ENCODE results near the gene GRID1. TPM values are rescaled to one million over a fixed set of nuclear protein-coding genes. Genes with fewer than 3 reads are reported as not detected.
"Not testable (repeated sequence)": the region's sequence is repeated elsewhere in the genome, so short reads cannot be mapped to it uniquely, and the experiment has no call there.

GRID1 gene
- polyA plus RNA-seq, 1 experiment = 0.49 TPM

GRCh38 chr10:85849315-85849714, 517.3 kb downstream of the GRID1 start:
- CTCF ChIA-PET = no interaction called here
- DNase-seq (ENCODE audit: low read depth) = no peak
- no peaks in the 10 kb centered on the region for H3K36me3 ChIP-seq (ENCODE audit: control insufficient read depth, insufficient read depth, low read length)
- no peak for TF ChIP-seq CTCF (IDR thresholded peaks at IDR 0.05; ENCODE audit: insufficient read depth, low read depth, low read length)
- POLR2A ChIA-PET = no interaction called here
- H3K27me3 ChIP-seq (ENCODE audit: control insufficient read depth, insufficient read depth, low read length) = no peaks in the 10 kb centered on the region
- no peak overlapping the region for H3K4me3 ChIP-seq (ENCODE audit: low read depth, low read length)

- POLR2A ChIA-PET = no interaction called here
- H3K27me3 ChIP-seq (ENCODE audit: control insufficient read depth, insufficient read depth, low read length) = no peaks in the 10 kb centered on the region
- no peak overlapping the region for H3K4me3 ChIP-seq (ENCODE audit: low read depth, low read length)
- CTCF ChIA-PET = no interaction called here
- DNase-seq (ENCODE audit: low read depth) = no peak
- no peak for TF ChIP-seq CTCF (IDR thresholded peaks at IDR 0.05; ENCODE audit: insufficient read depth, low read depth, low read length)
- no peaks in the 10 kb centered on the region for H3K36me3 ChIP-seq (ENCODE audit: control insufficient read depth, insufficient read depth, low read length)
These were observed 517.8 kb downstream of the GRID1 start for GRCh38 chr10:85848756-85849155.

GRCh38 chr10:85847085-85847484, 519.5 kb downstream of the GRID1 start:
- ChIA-PET CTCF (interaction anchor here (1.5 kb wide), 1 partner anchor 11 kb away, joined by 4 read pairs; no protein-coding TSS in a partner anchor), POLR2A (no interaction called here)
- DNase-seq (ENCODE audit: low read depth) = no peak
- H3K4me3 ChIP-seq (ENCODE audit: low read depth, low read length) = no peak overlapping the region
- no peaks in the 10 kb centered on the region for H3K27me3 ChIP-seq (ENCODE audit: control insufficient read depth, insufficient read depth, low read length)
- H3K36me3 ChIP-seq (ENCODE audit: control insufficient read depth, insufficient read depth, low read length) = no peaks in the 10 kb centered on the region
- no peak for TF ChIP-seq CTCF (IDR thresholded peaks at IDR 0.05; ENCODE audit: insufficient read depth, low read depth, low read length)

GRCh38 chr10:85838660-85839059, 527.9 kb downstream of the GRID1 start:
- POLR2A ChIA-PET = not testable (repeated sequence)

GRCh38 chr10:85832988-85833387, 533.6 kb downstream of the GRID1 start:
- CTCF ChIA-PET = no interaction called here
- no peak for DNase-seq (ENCODE audit: low read depth)
- TF ChIP-seq CTCF (IDR thresholded peaks at IDR 0.05; ENCODE audit: insufficient read depth, low read depth, low read length) = no peak
- Histone ChIP-seq H3K36me3 (ENCODE audit: control insufficient read depth, insufficient read depth, low read length) (no peaks in the 10 kb centered on the region), H3K4me3 (ENCODE audit: low read depth, low read length) (no peak overlapping the region), H3K27me3 (ENCODE audit: control insufficient read depth, insufficient read depth, low read length) (no peaks in the 10 kb centered on the region)
- POLR2A ChIA-PET = no interaction called here

More at GRCh38 chr10:85838660-85839059, 527.9 kb downstream of the GRID1 start:
- H3K36me3 ChIP-seq (ENCODE audit: control insufficient read depth, insufficient read depth, low read length); H3K27me3 ChIP-seq (ENCODE audit: control insufficient read depth, insufficient read depth, low read length); CTCF ChIA-PET; H3K4me3 ChIP-seq (ENCODE audit: low read depth, low read length); DNase-seq (ENCODE audit: low read depth): not testable (repeated sequence)

GRCh38 chr10:85831422-85831821, 535.2 kb downstream of the GRID1 start:
- H3K27me3 ChIP-seq (ENCODE audit: control insufficient read depth, insufficient read depth, low read length) = no peaks in the 10 kb centered on the region
- ChIA-PET CTCF (no interaction called here), POLR2A (no interaction called here)
- TF ChIP-seq CTCF (IDR thresholded peaks at IDR 0.05; ENCODE audit: insufficient read depth, low read depth, low read length) = no peak
- no peaks in the 10 kb centered on the region for H3K36me3 ChIP-seq (ENCODE audit: control insufficient read depth, insufficient read depth, low read length)
- H3K4me3 ChIP-seq (ENCODE audit: low read depth, low read length) = no peak overlapping the region
- no peak for DNase-seq (ENCODE audit: low read depth)
